Liver (tissue), 9 donors: ENCODE measurements around the gene APOE. TPM values are rescaled to one million over a fixed set of nuclear protein-coding genes. Genes with fewer than 3 reads are reported as not detected.

Experiments used
- DNase-seq: peaks from one replicate; pipeline ENCODE4 v3.0.0-alpha.2; 2017; ENCODE audit warnings: low spot score
- H3K27ac ChIP-seq, 2 donors: one replicate each; pipeline ENCODE4 v1.7.0; 2013; ENCODE audit warnings: inconsistent platforms in 2 of 2, low read length in 2 of 2, control low read depth in 1 of 2, low read depth in 1 of 2, mild to moderate bottlenecking in 1 of 2
- H3K27me3 ChIP-seq, 4 donors: one replicate each; pipeline versions ENCODE4 v1.6.1 to v1.7.0; 2013; ENCODE audit warnings: low read length in 3 of 4, inconsistent platforms in 1 of 4, mild to moderate bottlenecking in 1 of 4, moderate library complexity in 1 of 4; ENCODE audit not compliant: control insufficient read depth in 4 of 4, insufficient read depth in 4 of 4
- H3K36me3 ChIP-seq, 4 donors: one replicate each; pipeline versions ENCODE4 v1.6.1 to v1.7.0; 2013; ENCODE audit warnings: low read length in 3 of 4, mild to moderate bottlenecking in 3 of 4, low read depth in 1 of 4, moderate library complexity in 1 of 4; ENCODE audit not compliant: control insufficient read depth in 4 of 4, insufficient read depth in 3 of 4
- H3K4me1 ChIP-seq, 4 donors: one replicate each; pipeline versions ENCODE4 v1.6.1 to v1.7.0; 2013; ENCODE audit warnings: low read length in 3 of 4, mild to moderate bottlenecking in 3 of 4, moderate library complexity in 1 of 4; ENCODE audit not compliant: control insufficient read depth in 4 of 4, insufficient read depth in 4 of 4
- H3K4me3 ChIP-seq, 3 donors: one replicate each; pipeline versions ENCODE4 v1.6.1 to v1.7.0; 2013; ENCODE audit warnings: low read length in 3 of 3, control low read depth in 1 of 3, low read depth in 1 of 3, mild to moderate bottlenecking in 1 of 3
- H3K9ac ChIP-seq, 2 donors: one replicate each; pipeline ENCODE4 v1.7.0; 2013; ENCODE audit warnings: low read length in 2 of 2, mild to moderate bottlenecking in 2 of 2, moderate library complexity in 2 of 2, control low read depth in 1 of 2, low read depth in 1 of 2
- H3K9me3 ChIP-seq, 4 donors: one replicate each; pipeline versions ENCODE4 v1.6.1 to v1.7.0; 2013; ENCODE audit warnings: low read length in 3 of 4; ENCODE audit not compliant: control insufficient read depth in 4 of 4
- EGR1 ChIP-seq, 2 donors: IDR thresholded peaks; 2 replicates each; pipeline ENCODE4 v1.6.1; 2016 to 2018; ENCODE audit warnings: antibody characterized with exemption in 2 of 2, low read depth in 2 of 2
- FOXA1 ChIP-seq: IDR thresholded peaks from 2 replicates; pipeline ENCODE4 v1.6.1; 2016; ENCODE audit warnings: antibody characterized with exemption
- FOXA2 ChIP-seq: IDR thresholded peaks from 2 replicates; pipeline ENCODE4 v1.6.1; 2016; ENCODE audit warnings: antibody characterized with exemption
- GABPA ChIP-seq, 2 donors: IDR thresholded peaks in 1 of 2; conservative IDR thresholded peaks in 1 of 2; 2 replicates each; pipeline ENCODE4 v1.6.1; 2016; ENCODE audit warnings: antibody characterized with exemption in 2 of 2, mild to moderate bottlenecking in 1 of 2, moderate library complexity in 1 of 2
- HNF4A ChIP-seq, 2 donors: conservative IDR thresholded peaks; 2 replicates each; pipeline ENCODE4 v1.6.1; 2016; ENCODE audit warnings: antibody characterized with exemption in 2 of 2, mild to moderate bottlenecking in 2 of 2
- HNF4G ChIP-seq: IDR thresholded peaks from 2 replicates; pipeline ENCODE4 v1.6.1; 2016; ENCODE audit warnings: antibody characterized with exemption
- JUND ChIP-seq, 2 donors: IDR thresholded peaks; 2 replicates each; pipeline ENCODE4 v1.6.1; 2016; ENCODE audit warnings: antibody characterized with exemption in 2 of 2
- MAX ChIP-seq: IDR thresholded peaks from 2 replicates; pipeline ENCODE4 v1.6.1; 2016; ENCODE audit warnings: antibody characterized with exemption
- NR2F2 ChIP-seq: IDR thresholded peaks from 2 replicates; pipeline ENCODE4 v1.6.1; 2016; ENCODE audit warnings: antibody characterized with exemption
- RAD21 ChIP-seq, 2 donors: IDR thresholded peaks; 2 replicates each; pipeline ENCODE4 v1.6.1; 2016; ENCODE audit warnings: antibody characterized with exemption in 2 of 2, mild to moderate bottlenecking in 2 of 2
- RXRA ChIP-seq, 2 donors: IDR thresholded peaks; 2 replicates each; pipeline ENCODE4 v1.6.1; 2017 to 2018; ENCODE audit warnings: antibody characterized with exemption in 2 of 2, mild to moderate bottlenecking in 1 of 2
- SP1 ChIP-seq: IDR thresholded peaks from 2 replicates; pipeline ENCODE4 v1.6.1; 2018; ENCODE audit warnings: antibody characterized with exemption, mild to moderate bottlenecking
- TAF1 ChIP-seq: conservative IDR thresholded peaks from 2 replicates; pipeline ENCODE4 v1.6.1; 2016; ENCODE audit warnings: antibody characterized with exemption, mild to moderate bottlenecking
- YY1 ChIP-seq: IDR thresholded peaks from 2 replicates; pipeline ENCODE4 v1.6.1; 2016; ENCODE audit warnings: antibody characterized with exemption, mild to moderate bottlenecking
- ZBTB33 ChIP-seq: IDR thresholded peaks from 2 replicates; pipeline ENCODE4 v1.6.1; 2016; ENCODE audit warnings: antibody characterized with exemption
- WGBS: extraction: QIAGEN DNeasy Blood & Tissue Kit; methylation state at CpG from one replicate; pipeline ENCODE4 v1.1.7; 2013; 5-methylcytosine and 5-hydroxymethylcytosine counted together
- polyA plus RNA-seq, 2 donors: library from polyadenylated mRNA; stranded (reverse) in 1 of 2; unstranded in 1 of 2; fragments of 200-250 nt in 1 of 2; fragments of >200 nt in 1 of 2; fragmentation: Nextera tagmentation in 1 of 2; extraction: Ambion mirVana in 1 of 2; gene quantifications; one replicate each; pipeline versions ENCODE4 v1.2.1 to v1.2.3, GENCODE V29; 2013 to 2015
- total RNA-seq, 2 donors: library from RNA; depleted of rRNA; stranded (reverse); fragments of >200 nt; gene quantifications; one replicate each; pipeline ENCODE4 v1.2.3, GENCODE V29; 2014
- TF ChIP-seq, protein P1 (sequence below): IDR thresholded peaks from 2 replicates; pipeline ENCODE4 v1.6.1; 2016; ENCODE audit warnings: antibody characterized with exemption
- TF ChIP-seq, protein P2 (sequence below): fragments of 150-350 bp; IDR thresholded peaks from 2 replicates; pipeline ENCODE4 v1.5.1; 2017; ENCODE audit warnings: improper control_type of control experiment, low read depth, low read length; ENCODE audit not compliant: missing input control
- donor health status: healthy.
- donor health status: healthy.
- donor health status: healthy.
- donor health status: healthy.
- donor health status: healthy.

APOE gene
- total and polyA plus RNA-seq, 4 donors, result 1,884 to 5,263 (median 3,713) TPM

DNA sequence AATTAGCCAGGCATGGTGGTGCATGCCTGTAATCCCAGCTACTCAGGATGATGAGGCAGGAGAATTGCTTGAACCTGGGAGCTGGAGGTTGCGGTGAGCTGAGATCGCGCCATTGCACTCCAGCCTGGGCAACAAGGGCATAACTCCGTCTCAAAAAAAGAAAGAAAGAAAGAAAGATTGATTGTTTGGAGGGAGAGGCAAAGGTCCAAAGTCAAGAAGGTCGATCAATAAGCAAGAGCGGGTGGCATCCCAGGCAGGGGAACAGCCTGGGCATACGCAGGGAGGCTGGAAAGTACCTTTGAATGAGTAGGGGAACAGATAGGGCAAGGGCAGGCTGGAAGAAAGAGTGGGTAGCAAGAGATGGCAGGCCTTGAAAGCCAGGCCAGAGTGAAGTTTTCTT is 24.5 kb downstream of the APOE start:
- Histone ChIP-seq H3K27me3 (no peaks in the 10 kb centered on the region), H3K9me3 (no peaks in the 10 kb centered on the region), H3K9ac (no peak overlapping the region), H3K27ac (peak overlapping the region; percentile 32 to 39), H3K4me3 (no peak overlapping the region), H3K36me3 (no peaks in the 10 kb centered on the region), H3K4me1 (peaks cover 21 to 49% (median 37%) of the 10 kb centered on the region in 4 donors)
- TF ChIP-seq, protein P1, sequence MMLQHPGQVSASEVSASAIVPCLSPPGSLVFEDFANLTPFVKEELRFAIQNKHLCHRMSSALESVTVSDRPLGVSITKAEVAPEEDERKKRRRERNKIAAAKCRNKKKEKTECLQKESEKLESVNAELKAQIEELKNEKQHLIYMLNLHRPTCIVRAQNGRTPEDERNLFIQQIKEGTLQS, result no peak
- TF ChIP-seq, protein P2, sequence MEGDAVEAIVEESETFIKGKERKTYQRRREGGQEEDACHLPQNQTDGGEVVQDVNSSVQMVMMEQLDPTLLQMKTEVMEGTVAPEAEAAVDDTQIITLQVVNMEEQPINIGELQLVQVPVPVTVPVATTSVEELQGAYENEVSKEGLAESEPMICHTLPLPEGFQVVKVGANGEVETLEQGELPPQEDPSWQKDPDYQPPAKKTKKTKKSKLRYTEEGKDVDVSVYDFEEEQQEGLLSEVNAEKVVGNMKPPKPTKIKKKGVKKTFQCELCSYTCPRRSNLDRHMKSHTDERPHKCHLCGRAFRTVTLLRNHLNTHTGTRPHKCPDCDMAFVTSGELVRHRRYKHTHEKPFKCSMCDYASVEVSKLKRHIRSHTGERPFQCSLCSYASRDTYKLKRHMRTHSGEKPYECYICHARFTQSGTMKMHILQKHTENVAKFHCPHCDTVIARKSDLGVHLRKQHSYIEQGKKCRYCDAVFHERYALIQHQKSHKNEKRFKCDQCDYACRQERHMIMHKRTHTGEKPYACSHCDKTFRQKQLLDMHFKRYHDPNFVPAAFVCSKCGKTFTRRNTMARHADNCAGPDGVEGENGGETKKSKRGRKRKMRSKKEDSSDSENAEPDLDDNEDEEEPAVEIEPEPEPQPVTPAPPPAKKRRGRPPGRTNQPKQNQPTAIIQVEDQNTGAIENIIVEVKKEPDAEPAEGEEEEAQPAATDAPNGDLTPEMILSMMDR, result no peak
- peak; percentile 63 for TF ChIP-seq HNF4G
- peak; percentile 14 for TF ChIP-seq FOXA2
- TF ChIP-seq ZBTB33, result no peak
- peak; percentile 44 for TF ChIP-seq YY1
- peak; percentile 77 to 87 for TF ChIP-seq RXRA (IDR thresholded peaks at IDR 0.05)
- no peak for TF ChIP-seq TAF1
- TF ChIP-seq GABPA (IDR thresholded peaks at IDR 0.05 in 1 of 2, conservative IDR thresholded peaks at IDR 0.05 in 1 of 2), result no peak
- peak; percentile 23 for TF ChIP-seq MAX
- no peak for TF ChIP-seq NR2F2
- TF ChIP-seq FOXA1, result no peak
- no peak for TF ChIP-seq EGR1 (IDR thresholded peaks at IDR 0.05; ENCODE audit: low read depth in 2 of 2)
- peak in 1 of 2 donors; percentile 43 for TF ChIP-seq JUND (IDR thresholded peaks at IDR 0.05)
- TF ChIP-seq SP1, result peak; percentile 79
- TF ChIP-seq HNF4A (conservative IDR thresholded peaks at IDR 0.05), result peak; percentile 80 to 91
- TF ChIP-seq RAD21 (IDR thresholded peaks at IDR 0.05), result peak in 1 of 2 donors; percentile 48
- no peak for DNase-seq
- 34% methylated on average over 7 of the region's 7 CpGs for WGBS

DNA sequence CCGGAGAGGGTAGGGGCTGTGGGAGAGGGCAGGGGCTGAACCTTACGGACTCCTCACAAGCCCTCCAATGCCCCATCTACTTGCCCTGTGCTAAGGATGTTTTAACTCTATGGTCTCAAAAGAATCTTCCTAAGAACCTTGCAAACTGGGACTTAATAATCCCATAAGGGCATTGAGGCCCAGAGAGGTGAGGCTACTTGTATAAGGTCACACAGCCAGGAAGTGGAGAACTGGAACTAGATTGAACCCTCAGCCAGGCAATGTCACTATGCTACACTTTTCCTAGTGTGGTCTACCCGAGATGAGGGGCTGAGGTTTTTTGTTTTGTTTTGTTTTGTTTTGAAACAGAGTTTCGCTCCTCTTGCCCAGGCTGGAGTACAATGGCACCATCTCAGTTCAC is 25.9 kb downstream of the APOE start:
- H3K9ac ChIP-seq, result no peak overlapping the region
- no peak for TF ChIP-seq YY1
- no peak for TF ChIP-seq FOXA2
- no peak for TF ChIP-seq HNF4G
- no peak for TF ChIP-seq NR2F2
- no peak for TF ChIP-seq HNF4A (conservative IDR thresholded peaks at IDR 0.05)
- TF ChIP-seq, protein P2, result no peak
- TF ChIP-seq JUND (IDR thresholded peaks at IDR 0.05), result no peak
- TF ChIP-seq FOXA1, result no peak
- TF ChIP-seq RAD21 (IDR thresholded peaks at IDR 0.05), result no peak
- TF ChIP-seq MAX, result no peak
- WGBS, result 96% methylated on average over 4 of the region's 4 CpGs
- no peaks in the 10 kb centered on the region for H3K36me3 ChIP-seq
- no peak for DNase-seq
- peaks cover 12 to 46% (median 35%) of the 10 kb centered on the region in 4 donors for H3K4me1 ChIP-seq
- peak overlapping the region in 1 of 2 donors; percentile 32 for H3K27ac ChIP-seq
- no peaks in the 10 kb centered on the region for H3K27me3 ChIP-seq
- H3K9me3 ChIP-seq, result no peaks in the 10 kb centered on the region
- H3K4me3 ChIP-seq, result no peak overlapping the region
